ENCODE data around the gene SNX21.

DNA sequence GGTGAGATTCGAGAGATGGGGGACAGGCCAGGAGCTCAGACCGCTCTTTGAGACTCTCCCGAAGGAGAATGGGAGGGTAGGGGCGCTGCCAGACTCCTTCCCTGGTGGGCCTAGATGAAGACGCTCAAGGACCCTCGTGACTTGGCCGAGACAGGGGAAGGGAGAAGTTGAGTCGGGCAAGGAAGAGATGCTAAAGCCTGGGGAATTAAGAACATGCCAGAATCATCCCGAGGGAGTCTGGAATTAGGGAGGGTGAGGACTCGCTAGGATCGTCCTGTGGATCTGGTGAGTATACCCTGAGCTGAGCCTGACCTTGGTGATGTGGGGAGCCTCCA, 20.6 kb upstream of the SNX21 start:
- no peak for TF ChIP-seq EZH2 (IDR thresholded peaks at IDR 0.05)
- TF ChIP-seq SIN3A (IDR thresholded peaks at IDR 0.05; ENCODE audit: low read depth), result no peak
- TF ChIP-seq YY1 (IDR thresholded peaks at IDR 0.05; ENCODE audit: extremely low read depth, insufficient replicate concordance, low read depth, low read length), result no peak
- no peak for TF ChIP-seq RAD21 (IDR thresholded peaks at IDR 0.05; ENCODE audit: low read depth)
- no peak for TF ChIP-seq EZH2phosphoT487 (IDR thresholded peaks at IDR 0.05; ENCODE audit: borderline replicate concordance)
- TF ChIP-seq, protein P1, sequence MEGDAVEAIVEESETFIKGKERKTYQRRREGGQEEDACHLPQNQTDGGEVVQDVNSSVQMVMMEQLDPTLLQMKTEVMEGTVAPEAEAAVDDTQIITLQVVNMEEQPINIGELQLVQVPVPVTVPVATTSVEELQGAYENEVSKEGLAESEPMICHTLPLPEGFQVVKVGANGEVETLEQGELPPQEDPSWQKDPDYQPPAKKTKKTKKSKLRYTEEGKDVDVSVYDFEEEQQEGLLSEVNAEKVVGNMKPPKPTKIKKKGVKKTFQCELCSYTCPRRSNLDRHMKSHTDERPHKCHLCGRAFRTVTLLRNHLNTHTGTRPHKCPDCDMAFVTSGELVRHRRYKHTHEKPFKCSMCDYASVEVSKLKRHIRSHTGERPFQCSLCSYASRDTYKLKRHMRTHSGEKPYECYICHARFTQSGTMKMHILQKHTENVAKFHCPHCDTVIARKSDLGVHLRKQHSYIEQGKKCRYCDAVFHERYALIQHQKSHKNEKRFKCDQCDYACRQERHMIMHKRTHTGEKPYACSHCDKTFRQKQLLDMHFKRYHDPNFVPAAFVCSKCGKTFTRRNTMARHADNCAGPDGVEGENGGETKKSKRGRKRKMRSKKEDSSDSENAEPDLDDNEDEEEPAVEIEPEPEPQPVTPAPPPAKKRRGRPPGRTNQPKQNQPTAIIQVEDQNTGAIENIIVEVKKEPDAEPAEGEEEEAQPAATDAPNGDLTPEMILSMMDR (IDR thresholded peaks at IDR 0.05 in 2 of 3, conservative IDR thresholded peaks at IDR 0.05 in 1 of 3; ENCODE audit: borderline replicate concordance in 1 of 3, insufficient read depth in 1 of 3, low read depth in 2 of 3, low read length in 2 of 3), result no peak
- TF ChIP-seq, protein P2, sequence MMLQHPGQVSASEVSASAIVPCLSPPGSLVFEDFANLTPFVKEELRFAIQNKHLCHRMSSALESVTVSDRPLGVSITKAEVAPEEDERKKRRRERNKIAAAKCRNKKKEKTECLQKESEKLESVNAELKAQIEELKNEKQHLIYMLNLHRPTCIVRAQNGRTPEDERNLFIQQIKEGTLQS (IDR thresholded peaks at IDR 0.05), result no peak
- TF ChIP-seq JUND (IDR thresholded peaks at IDR 0.05), result no peak
- TF ChIP-seq, protein P3, sequence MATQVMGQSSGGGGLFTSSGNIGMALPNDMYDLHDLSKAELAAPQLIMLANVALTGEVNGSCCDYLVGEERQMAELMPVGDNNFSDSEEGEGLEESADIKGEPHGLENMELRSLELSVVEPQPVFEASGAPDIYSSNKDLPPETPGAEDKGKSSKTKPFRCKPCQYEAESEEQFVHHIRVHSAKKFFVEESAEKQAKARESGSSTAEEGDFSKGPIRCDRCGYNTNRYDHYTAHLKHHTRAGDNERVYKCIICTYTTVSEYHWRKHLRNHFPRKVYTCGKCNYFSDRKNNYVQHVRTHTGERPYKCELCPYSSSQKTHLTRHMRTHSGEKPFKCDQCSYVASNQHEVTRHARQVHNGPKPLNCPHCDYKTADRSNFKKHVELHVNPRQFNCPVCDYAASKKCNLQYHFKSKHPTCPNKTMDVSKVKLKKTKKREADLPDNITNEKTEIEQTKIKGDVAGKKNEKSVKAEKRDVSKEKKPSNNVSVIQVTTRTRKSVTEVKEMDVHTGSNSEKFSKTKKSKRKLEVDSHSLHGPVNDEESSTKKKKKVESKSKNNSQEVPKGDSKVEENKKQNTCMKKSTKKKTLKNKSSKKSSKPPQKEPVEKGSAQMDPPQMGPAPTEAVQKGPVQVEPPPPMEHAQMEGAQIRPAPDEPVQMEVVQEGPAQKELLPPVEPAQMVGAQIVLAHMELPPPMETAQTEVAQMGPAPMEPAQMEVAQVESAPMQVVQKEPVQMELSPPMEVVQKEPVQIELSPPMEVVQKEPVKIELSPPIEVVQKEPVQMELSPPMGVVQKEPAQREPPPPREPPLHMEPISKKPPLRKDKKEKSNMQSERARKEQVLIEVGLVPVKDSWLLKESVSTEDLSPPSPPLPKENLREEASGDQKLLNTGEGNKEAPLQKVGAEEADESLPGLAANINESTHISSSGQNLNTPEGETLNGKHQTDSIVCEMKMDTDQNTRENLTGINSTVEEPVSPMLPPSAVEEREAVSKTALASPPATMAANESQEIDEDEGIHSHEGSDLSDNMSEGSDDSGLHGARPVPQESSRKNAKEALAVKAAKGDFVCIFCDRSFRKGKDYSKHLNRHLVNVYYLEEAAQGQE (IDR thresholded peaks at IDR 0.05; ENCODE audit: low read depth), result no peak
